Measurements from ENCODE around the gene ADGRG1. TPM values are rescaled to one million over a fixed set of nuclear protein-coding genes. Genes with fewer than 3 reads are reported as not detected.

Gene ADGRG1
- total RNA-seq, 1 donor from 2014 or later, result 19.7 TPM

GRCh38 chr16:57706717-57707116, 78.3 kb downstream of the ADGRG1 start:
- Mint-ChIP-seq H3K27me3 (no peaks in the 10 kb centered on the region), H3K27ac (no peak overlapping the region), H3K9me3 (ENCODE audit: low read depth) (no peaks in the 10 kb centered on the region), H3K36me3 (ENCODE audit: insufficient read depth) (no peaks in the 10 kb centered on the region), H3K4me1 (ENCODE audit: low read depth) (peaks cover 24% of the 10 kb centered on the region), H3K4me3 (ENCODE audit: low read depth) (no peak overlapping the region)
- TF ChIP-seq CTCF (IDR thresholded peaks at IDR 0.05; ENCODE audit: unreplicated experiment), result no peak
- DNase-seq (ENCODE audit: low spot score, unreplicated experiment), result no peak

GRCh38 chr16:57707331-57707730, 78.9 kb downstream of the ADGRG1 start:
- Mint-ChIP-seq H3K27me3 (no peaks in the 10 kb centered on the region), H3K4me3 (ENCODE audit: low read depth) (no peak overlapping the region), H3K36me3 (ENCODE audit: insufficient read depth) (no peaks in the 10 kb centered on the region), H3K9me3 (ENCODE audit: low read depth) (no peaks in the 10 kb centered on the region), H3K4me1 (ENCODE audit: low read depth) (peaks cover 18% of the 10 kb centered on the region), H3K27ac (no peak overlapping the region)
- no peak for DNase-seq (ENCODE audit: low spot score, unreplicated experiment)
- TF ChIP-seq CTCF (IDR thresholded peaks at IDR 0.05; ENCODE audit: unreplicated experiment), result no peak

- Mint-ChIP-seq H3K27ac (no peak overlapping the region), H3K36me3 (ENCODE audit: insufficient read depth) (no peaks in the 10 kb centered on the region), H3K4me3 (ENCODE audit: low read depth) (no peak overlapping the region), H3K9me3 (ENCODE audit: low read depth) (no peaks in the 10 kb centered on the region), H3K27me3 (no peaks in the 10 kb centered on the region), H3K4me1 (ENCODE audit: low read depth) (peaks cover 17% of the 10 kb centered on the region)
- no peak for DNase-seq (ENCODE audit: low spot score, unreplicated experiment)
- TF ChIP-seq CTCF (IDR thresholded peaks at IDR 0.05; ENCODE audit: unreplicated experiment), result no peak
These were observed 79.7 kb downstream of the ADGRG1 start for GRCh38 chr16:57708168-57708567.

GRCh38 chr16:57709663-57710062, 81.2 kb downstream of the ADGRG1 start:
- Mint-ChIP-seq H3K27ac (no peak overlapping the region), H3K27me3 (no peaks in the 10 kb centered on the region), H3K9me3 (ENCODE audit: low read depth) (no peaks in the 10 kb centered on the region), H3K36me3 (ENCODE audit: insufficient read depth) (no peaks in the 10 kb centered on the region), H3K4me3 (ENCODE audit: low read depth) (no peak overlapping the region), H3K4me1 (ENCODE audit: low read depth) (peaks cover 6% of the 10 kb centered on the region)
- no peak for TF ChIP-seq CTCF (IDR thresholded peaks at IDR 0.05; ENCODE audit: unreplicated experiment)
- DNase-seq (ENCODE audit: low spot score, unreplicated experiment), result no peak

- Mint-ChIP-seq H3K27me3 (no peaks in the 10 kb centered on the region), H3K9me3 (ENCODE audit: low read depth) (no peaks in the 10 kb centered on the region), H3K4me1 (ENCODE audit: low read depth) (peaks cover 5% of the 10 kb centered on the region), H3K36me3 (ENCODE audit: insufficient read depth) (no peaks in the 10 kb centered on the region), H3K27ac (no peak overlapping the region), H3K4me3 (ENCODE audit: low read depth) (no peak overlapping the region)
- no peak for TF ChIP-seq CTCF (IDR thresholded peaks at IDR 0.05; ENCODE audit: unreplicated experiment)
- no peak for DNase-seq (ENCODE audit: low spot score, unreplicated experiment)
These were observed 82.9 kb downstream of the ADGRG1 start for GRCh38 chr16:57711346-57711745.

Measured in progenitor cell of endocrine pancreas (in vitro differentiated cells).